Left forelimb (tissue), 1 donor: Measurements from ENCODE around the gene DENND2D.

ENCODE experiments used
- DNase-seq: peaks from one replicate; pipeline ENCODE4 v3.0.0-alpha.2; 2018; ENCODE audit warnings: low spot score

DENND2D gene

DNA sequence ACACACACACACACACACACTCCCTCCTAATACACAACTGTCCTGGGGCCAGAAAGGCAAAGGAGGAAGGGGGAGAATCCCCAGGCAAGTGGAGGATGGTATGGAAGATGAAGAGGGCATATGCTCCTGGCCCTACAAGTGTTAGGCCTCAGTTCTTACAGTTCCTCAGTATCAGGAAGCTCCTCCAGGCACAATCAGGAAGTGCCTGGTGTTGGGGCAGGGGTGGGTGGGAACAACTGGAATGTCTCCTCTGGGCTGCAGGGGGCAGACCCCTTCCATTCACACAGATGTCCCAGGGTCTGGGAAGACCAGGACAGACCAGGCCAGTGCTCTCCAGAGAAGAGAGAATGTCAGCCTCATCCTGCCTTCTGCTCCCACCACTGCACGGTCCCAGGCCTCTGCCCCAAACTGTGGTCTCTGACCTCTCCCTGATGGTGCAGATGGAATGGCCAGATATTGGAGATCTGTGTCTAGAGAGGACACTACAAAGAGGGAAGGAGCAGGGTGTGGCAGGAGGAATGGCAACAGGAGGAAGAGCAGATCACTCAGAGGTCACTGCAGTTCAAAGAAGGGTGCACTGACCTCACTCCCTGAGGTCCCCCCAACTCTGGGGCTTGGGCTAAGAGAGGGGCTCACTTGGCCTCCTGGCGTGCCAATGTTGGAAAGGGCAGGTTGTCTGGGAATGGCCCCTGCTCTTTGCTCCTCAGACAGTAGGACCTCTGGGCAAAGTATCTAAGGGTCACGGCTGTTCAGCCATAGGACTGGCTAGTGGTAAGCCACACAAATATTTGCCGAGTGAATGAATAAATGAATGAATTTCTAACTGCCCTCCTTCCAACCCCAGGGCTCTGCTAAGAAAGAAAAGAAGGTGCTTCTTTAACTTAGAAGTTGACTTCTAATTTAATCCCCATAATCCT is 2.5 kb upstream of the DENND2D start:
- DNase-seq, result no peak

- no peak for DNase-seq
Measured at GRCh38 chr1:111202366-111202706, 1.9 kb upstream of the DENND2D start.

DNA sequence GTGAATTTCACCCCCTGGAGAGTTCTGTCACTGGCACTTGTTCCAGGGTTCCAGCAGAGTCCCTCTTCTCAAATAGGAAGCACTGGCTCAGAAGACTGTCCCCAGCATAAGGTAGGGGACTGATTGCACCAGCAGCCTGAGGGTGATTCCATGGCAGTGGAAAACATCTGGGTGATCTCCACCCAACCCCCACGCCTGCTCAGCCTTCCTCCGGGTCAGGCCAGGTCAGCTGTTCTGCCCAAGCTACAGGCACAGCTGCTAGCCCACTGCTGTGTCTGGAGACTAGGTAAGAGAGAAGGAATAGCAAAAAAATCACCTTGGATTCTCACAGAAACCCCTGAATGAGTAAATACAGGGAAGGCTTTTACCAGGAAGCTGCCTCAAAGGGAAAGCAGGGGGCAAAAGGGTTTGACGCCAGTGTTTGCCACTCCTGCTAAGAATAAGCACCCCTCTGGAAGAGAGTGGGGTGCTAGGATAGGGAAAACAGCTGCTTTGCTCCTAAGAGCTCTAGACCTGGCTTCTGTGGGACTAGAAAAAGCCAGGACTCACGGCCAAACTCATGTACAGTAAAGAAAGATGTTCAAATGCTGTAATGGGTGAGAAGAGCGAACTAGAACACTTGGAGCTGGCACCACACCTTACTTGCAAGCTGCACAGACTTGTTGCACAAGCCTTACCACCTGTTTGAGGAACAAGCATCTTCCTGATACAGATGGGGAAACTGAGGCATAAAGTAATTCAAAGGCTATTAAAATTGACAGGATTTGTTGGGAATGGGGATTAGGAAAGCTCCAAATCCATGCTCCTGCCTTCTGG is 1.0 kb upstream of the DENND2D start:
- no peak for DNase-seq

- no peak for DNase-seq
Measured at GRCh38 chr1:111200802-111201161, 336 bp upstream of the DENND2D start.

GRCh38 chr1:111199329-111199728 is 1.1 kb downstream of the DENND2D start:
- no peak for DNase-seq

- no peak for DNase-seq
Measured at GRCh38 chr1:111198836-111199235, 1.6 kb downstream of the DENND2D start.

DNA sequence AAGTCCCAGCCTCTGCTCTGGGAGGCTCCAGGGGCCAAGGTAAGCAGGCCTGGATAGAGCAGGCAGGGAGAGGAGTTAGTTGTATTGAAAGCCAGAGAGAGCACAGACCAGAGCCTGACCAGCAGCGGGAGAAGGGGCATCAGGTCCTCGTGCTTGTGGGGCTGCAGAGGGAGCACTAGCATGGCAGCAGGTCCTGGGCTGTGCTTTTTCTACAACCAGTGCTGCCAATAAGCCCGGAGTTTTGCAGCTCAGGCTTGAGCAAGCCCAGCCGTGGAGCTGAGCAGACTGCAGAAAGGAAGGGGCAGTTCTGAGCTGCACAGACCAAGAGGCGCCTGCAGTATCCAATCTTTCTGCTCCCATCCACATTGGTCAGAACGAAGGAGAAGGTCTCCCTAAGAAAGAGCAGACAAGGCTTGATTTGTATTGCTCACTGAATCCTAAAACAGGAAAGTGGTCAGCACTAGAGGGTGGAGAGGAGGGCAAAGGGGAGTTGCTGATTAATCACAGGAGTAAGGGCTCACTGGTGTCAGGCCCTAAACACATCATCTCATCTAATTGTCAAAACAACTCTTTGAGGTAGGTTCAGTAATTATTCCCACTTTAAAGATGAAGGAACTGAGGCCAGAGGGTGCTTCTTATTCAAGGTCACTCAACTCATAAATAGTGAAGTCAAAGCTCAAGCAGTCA is 2.7 kb downstream of the DENND2D start:
- DNase-seq, result no peak

GRCh38 chr1:111196213-111196612 is 4.2 kb downstream of the DENND2D start:
- DNase-seq, result no peak

DNA sequence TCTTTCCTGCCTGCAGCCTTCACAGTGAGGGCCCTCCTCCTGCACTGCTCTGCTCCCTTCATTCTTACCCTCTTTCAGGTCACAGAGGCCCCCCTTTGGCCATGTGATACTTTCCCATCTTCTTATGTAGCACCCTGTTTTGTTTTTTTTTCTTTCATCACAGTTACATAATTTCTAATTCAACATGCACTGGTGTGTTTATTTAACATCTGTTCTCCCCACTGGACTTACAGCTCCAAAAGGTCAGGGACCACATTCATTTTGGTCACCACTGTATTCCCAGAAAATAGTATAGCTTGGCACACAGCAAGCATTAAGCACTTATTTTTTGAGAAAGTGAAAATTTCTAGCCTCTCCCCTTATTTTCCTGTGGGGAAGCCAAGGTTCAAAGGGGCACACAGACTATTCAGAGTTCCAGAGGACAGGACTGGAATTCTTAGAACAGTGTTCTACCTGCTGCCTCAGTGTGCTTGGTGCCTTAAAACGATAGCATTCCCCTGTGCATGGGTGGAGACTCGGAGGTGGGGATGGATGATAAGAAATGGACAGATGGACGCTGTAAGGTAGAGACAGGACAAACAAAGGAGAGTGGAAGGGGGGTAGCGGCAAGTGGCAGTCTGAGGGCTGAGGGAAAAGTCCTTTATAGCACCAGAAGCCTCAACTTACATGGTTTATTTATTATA is 5.3 kb downstream of the DENND2D start:
- DNase-seq, result no peak

GRCh38 chr1:111193712-111194480 is 6.5 kb downstream of the DENND2D start:
- no peak for DNase-seq

GRCh38 chr1:111192658-111193519 is 7.6 kb downstream of the DENND2D start:
- no peak for DNase-seq

- DNase-seq, result no peak
Measured at GRCh38 chr1:111192074-111192473, 8.4 kb downstream of the DENND2D start.

GRCh38 chr1:111191496-111191895 is 8.9 kb downstream of the DENND2D start:
- no peak for DNase-seq

- no peak for DNase-seq
Measured at GRCh38 chr1:111190931-111191451, 9.5 kb downstream of the DENND2D start.

DNA sequence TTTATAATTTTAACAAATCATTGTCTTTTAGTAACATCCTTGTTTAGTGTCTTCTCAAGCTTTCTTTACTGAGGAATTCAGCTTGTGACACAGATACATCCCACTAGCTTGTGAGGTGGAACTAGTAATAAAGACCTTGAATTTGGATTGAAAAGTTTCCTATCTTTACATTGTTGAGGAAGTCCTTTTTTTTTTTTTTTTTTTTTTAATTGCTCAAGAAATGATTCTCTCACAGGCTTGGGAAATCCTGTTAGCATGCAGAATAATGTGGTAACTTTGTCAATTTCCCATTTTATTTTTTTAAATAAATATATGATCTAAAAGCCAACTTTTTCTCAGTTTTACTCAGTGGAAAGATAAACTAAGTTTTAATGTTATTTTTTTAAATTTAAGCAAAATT is 15.8 kb downstream of the DENND2D start:
- DNase-seq, result no peak

DNA sequence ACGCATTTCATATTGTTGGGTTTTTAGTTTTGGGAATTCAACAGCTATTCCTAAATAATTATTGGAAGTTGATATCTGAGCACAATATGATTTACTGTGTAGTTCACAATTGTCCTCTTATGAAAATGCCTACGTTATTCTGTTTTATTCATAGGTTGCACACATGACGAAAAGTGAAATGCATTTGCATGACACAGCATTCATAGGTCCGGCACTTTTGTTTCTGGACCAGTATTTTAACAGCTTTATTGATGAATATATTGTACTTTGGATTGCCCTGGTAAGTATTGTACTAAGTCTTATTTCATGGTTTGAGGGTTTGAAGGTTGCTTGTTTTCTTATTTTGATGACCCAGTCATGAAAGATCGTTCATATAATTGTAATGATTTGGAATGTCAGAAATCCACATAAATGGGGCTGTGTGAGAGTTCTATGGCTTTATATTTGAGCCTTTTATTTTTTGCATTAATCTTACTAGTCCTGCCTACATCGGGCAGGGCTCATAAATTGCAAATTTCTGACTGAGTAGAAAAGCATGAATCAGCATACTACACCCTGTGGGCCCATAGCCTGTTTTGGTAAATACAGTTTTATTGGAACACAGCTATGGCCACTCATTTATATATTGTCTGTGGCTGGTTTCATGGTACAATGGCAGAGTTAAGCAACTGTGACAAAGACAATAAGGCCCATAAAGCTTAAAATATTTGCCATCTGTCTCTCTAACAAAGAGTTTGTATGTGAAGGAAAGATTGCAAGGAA is 17.0 kb downstream of the DENND2D start:
- DNase-seq, result no peak

DNA sequence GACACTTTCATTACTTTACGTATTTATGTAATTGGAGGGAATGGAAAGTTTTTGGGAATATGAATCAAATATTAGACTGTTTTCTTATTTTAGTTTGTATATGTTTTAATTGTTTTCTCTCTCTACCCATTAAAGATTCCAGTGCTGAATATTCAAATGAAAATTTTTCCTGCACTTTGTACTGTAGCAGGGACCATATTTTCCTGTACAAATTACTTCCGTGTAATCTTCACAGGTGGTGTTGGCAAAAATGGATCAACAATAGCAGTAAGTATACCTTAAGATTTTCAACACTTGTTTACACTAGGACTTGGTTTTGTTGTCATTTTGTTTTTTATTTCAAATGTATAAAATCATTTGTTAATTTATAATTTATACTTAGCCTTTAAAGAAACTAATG is 18.4 kb downstream of the DENND2D start:
- DNase-seq, result no peak

DNA sequence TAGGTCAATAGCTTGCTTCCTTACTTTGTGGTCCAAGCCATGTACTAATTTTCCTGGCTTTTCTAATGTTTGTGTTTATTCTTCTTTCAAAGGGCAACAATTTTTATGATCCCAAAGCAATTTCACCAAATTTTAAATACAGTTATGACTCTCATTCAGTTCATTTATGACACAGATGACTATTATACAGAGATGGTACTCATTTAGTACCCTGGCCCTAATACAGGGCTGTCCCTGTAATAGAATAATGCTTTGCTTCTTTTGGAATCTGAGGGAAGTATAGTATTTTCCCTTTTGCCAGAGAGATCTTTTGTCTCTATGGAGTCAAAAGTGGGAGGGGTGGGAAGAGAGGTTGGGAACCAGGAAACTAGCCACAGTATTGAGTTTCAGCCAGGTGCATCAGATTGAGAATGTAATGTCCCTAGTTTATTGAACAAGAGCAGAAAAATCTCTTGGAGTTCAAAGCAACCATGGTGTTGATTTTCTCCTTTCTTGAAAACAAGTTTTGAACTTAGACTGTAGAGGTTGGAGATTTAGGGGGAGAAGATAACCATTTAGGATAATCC is 20.4 kb downstream of the DENND2D start:
- DNase-seq, result no peak

- DNase-seq, result no peak
Measured at GRCh38 chr1:111176678-111177077, 23.8 kb downstream of the DENND2D start.
